ENCODE data around the gene CCDC102B.

DNA sequence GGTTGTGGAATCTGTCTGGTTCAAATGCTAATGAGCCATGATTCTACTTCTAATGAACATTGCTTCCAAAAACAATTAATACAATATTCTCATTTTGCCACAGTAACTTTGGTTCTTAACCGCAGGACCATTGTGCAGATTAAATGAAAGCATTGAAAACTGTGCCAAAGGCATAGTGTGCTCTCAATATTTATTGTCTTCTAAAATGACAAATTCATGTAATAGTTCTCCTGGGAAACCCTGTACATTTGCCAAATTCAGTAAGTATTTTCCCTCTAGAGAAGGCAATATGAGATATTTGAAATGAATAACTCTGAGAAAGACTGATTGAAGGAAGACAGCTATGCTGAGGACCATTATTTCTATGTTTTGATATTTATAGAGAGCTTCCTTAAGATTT lies 246.3 kb downstream of the CCDC102B start:
- TF ChIP-seq, protein P1, sequence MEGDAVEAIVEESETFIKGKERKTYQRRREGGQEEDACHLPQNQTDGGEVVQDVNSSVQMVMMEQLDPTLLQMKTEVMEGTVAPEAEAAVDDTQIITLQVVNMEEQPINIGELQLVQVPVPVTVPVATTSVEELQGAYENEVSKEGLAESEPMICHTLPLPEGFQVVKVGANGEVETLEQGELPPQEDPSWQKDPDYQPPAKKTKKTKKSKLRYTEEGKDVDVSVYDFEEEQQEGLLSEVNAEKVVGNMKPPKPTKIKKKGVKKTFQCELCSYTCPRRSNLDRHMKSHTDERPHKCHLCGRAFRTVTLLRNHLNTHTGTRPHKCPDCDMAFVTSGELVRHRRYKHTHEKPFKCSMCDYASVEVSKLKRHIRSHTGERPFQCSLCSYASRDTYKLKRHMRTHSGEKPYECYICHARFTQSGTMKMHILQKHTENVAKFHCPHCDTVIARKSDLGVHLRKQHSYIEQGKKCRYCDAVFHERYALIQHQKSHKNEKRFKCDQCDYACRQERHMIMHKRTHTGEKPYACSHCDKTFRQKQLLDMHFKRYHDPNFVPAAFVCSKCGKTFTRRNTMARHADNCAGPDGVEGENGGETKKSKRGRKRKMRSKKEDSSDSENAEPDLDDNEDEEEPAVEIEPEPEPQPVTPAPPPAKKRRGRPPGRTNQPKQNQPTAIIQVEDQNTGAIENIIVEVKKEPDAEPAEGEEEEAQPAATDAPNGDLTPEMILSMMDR (conservative IDR thresholded peaks at IDR 0.05; ENCODE audit: low read depth, low read length) = no peak
- TF ChIP-seq EZH2phosphoT487 (IDR thresholded peaks at IDR 0.05; ENCODE audit: borderline replicate concordance, low read length) = no peak
- no peak for TF ChIP-seq EZH2 (IDR thresholded peaks at IDR 0.05; ENCODE audit: low read length, unreplicated experiment)
